ENCODE data around the gene TRIM7. TPM values are rescaled to one million over a fixed set of nuclear protein-coding genes. Genes with fewer than 3 reads are reported as not detected.

TRIM7 gene
- total RNA-seq, 1 experiment from 2014 or later, result 25.8 TPM

GRCh38 chr5:181176254-181176952 is 28.6 kb downstream of the TRIM7 start:
- ATAC-seq, result no peak

More at GRCh38 chr5:181176254-181176952, 28.6 kb downstream of the TRIM7 start:
- Histone ChIP-seq H3K27ac (ENCODE audit: low read length) (no peak overlapping the region), H3K9me3 (ENCODE audit: control insufficient read depth, insufficient read depth, low read depth, low read length) (no peaks in the 10 kb centered on the region), H3K27me3 (ENCODE audit: control insufficient read depth, insufficient read depth, low read length) (no peaks in the 10 kb centered on the region), H3K4me1 (ENCODE audit: control insufficient read depth, insufficient read depth, low read length) (peaks cover 7% of the 10 kb centered on the region), H3K4me3 (ENCODE audit: low read depth in 2 of 2, low read length in 2 of 2) (no peak overlapping the region), H3K36me3 (ENCODE audit: control insufficient read depth, insufficient read depth, low read length) (no peaks in the 10 kb centered on the region)
- in situ Hi-C loops (cut with HindIII; ENCODE audit: low pct_unique_long_range_greater_than_20kb, low sequenced_read_pairs) (no loop called here), intact Hi-C loops (cut with micrococcal nuclease; ENCODE audit: unreplicated experiment) (no loop called here)
- BruUV-seq (replicated peaks), result no TSS peak
- POLR2A ChIA-PET, result no interaction called here
- CTCF ChIA-PET, result interaction anchor here (0.7 to 0.8 kb wide), 2 partner anchors 9 to 457 kb away, joined by 16 read pairs; no protein-coding TSS in a partner anchor
- TF ChIP-seq SIN3A (IDR thresholded peaks at IDR 0.05; ENCODE audit: borderline replicate concordance, insufficient read depth, low read depth, low read length) (no peak), CTCF (IDR thresholded peaks at IDR 0.05) (no peak), POLR2AphosphoS5 (IDR thresholded peaks at IDR 0.05; ENCODE audit: low read depth, low read length) (no peak), TCF7L2 (IDR thresholded peaks at IDR 0.05; ENCODE audit: low read depth, low read length) (no peak), REST (IDR thresholded peaks at IDR 0.05; ENCODE audit: insufficient read depth in 1 of 2, low read depth in 2 of 2, low read length in 1 of 2) (no peak)
- no peak for DNase-seq (ENCODE audit: low read depth, low spot score)
